Small intestine (tissue), 7 donors: ENCODE results near the gene KRTAP10-3. TPM values are rescaled to one million over a fixed set of nuclear protein-coding genes. Genes with fewer than 3 reads are reported as not detected.

ENCODE experiments used
- DNase-seq, 2 donors: peaks; one replicate each; pipeline versions ENCODE4 v3.0.0 to v3.0.0-alpha.2; 2013
- FAIRE-seq: peaks from 2 replicates; lab custom pipeline; 2012; peaks lifted over from hg19 to GRCh38; lab: Jason Lieb, UNC
- H3K27ac ChIP-seq, 3 donors: one replicate each; pipeline ENCODE4 v1.5.1; 2013; ENCODE audit warnings: low read length in 2 of 3, mild to moderate bottlenecking in 2 of 3, control low read depth in 1 of 3, inconsistent platforms in 1 of 3, low read depth in 1 of 3, moderate library complexity in 1 of 3
- H3K27me3 ChIP-seq, 3 donors: one replicate each; pipeline ENCODE4 v1.6.1; 2013; ENCODE audit warnings: low read length in 3 of 3, inconsistent platforms in 1 of 3; ENCODE audit not compliant: control insufficient read depth in 3 of 3, insufficient read depth in 3 of 3
- H3K36me3 ChIP-seq, 3 donors: one replicate each; pipeline ENCODE4 v1.6.1; 2013; ENCODE audit warnings: low read length in 3 of 3, inconsistent platforms in 1 of 3, low read depth in 1 of 3, mild to moderate bottlenecking in 1 of 3, moderate library complexity in 1 of 3; ENCODE audit not compliant: control insufficient read depth in 3 of 3, insufficient read depth in 2 of 3
- H3K4me1 ChIP-seq, 3 donors: one replicate each; pipeline ENCODE4 v1.6.1; 2013; ENCODE audit warnings: low read length in 2 of 3, inconsistent platforms in 1 of 3, low read depth in 1 of 3, mild to moderate bottlenecking in 1 of 3, moderate library complexity in 1 of 3; ENCODE audit not compliant: control insufficient read depth in 3 of 3, insufficient read depth in 2 of 3
- H3K4me3 ChIP-seq, 3 donors: one replicate each; pipeline ENCODE4 v1.5.1; 2013; ENCODE audit warnings: low read length in 3 of 3, control low read depth in 1 of 3, inconsistent platforms in 1 of 3, low read depth in 1 of 3, mild to moderate bottlenecking in 1 of 3, moderate library complexity in 1 of 3
- H3K9me3 ChIP-seq, 2 donors: one replicate each; pipeline ENCODE4 v1.6.1; 2013; ENCODE audit warnings: low read depth in 1 of 2, low read length in 1 of 2; ENCODE audit not compliant: control insufficient read depth in 2 of 2, insufficient read depth in 1 of 2
- WGBS, 3 donors: extraction: QIAGEN DNeasy Blood & Tissue Kit; methylation state at CpG; one replicate each; pipeline ENCODE4 v1.1.7; 2013; 5-methylcytosine and 5-hydroxymethylcytosine counted together
- polyA plus RNA-seq, 4 donors: library from polyadenylated mRNA; stranded (reverse) in 3 of 4; unstranded in 1 of 4; fragments of 200-250 nt in 3 of 4; fragments of 120-200 nt in 1 of 4; gene quantifications; one replicate each; pipeline versions ENCODE4 v1.2.1 to v1.2.3, GENCODE V29; 2013
- donor health status: healthy with polysubstance abuse.
- donor health status: control.
- donor health status: control.
- donor health status: Bipolar disorder and iron deficiency.
- donor health status: healthy.

The KRTAP10-3 gene
- polyA plus RNA-seq, 4 donors: not detected

DNA sequence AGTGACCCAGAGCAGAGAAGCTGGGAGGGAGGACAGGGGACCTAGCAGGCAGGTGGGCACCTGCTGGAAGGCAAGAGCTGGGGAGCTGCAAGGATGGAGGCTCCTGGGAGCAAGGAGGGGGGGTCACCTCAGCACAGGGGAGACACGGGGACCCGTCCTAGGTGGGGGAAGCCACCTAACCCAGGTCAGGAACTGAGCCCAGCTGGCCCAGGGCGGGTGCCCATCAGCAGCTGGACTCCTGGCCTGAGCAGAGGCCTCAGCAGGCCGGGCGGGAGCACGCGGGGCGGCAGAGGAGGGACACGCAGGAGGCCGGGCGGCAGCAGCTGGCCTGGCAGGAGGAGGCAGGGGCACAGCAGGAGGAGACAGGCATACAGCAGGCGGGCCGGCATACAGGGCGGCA, 19.5 kb downstream of the KRTAP10-3 start:
- Histone ChIP-seq H3K4me3 (no peak overlapping the region), H3K27me3 (no peaks in the 10 kb centered on the region), H3K4me1 (no peaks in the 10 kb centered on the region), H3K9me3 (peaks cover 0 to 4% of the 10 kb centered on the region in 2 donors), H3K27ac (no peak overlapping the region), H3K36me3 (no peaks in the 10 kb centered on the region)
- WGBS, 3 donors: 44 to 67% (median 55%) methylated on average over 14 of the region's 14 CpGs
- FAIRE-seq (no peak), DNase-seq (no peak)

DNA sequence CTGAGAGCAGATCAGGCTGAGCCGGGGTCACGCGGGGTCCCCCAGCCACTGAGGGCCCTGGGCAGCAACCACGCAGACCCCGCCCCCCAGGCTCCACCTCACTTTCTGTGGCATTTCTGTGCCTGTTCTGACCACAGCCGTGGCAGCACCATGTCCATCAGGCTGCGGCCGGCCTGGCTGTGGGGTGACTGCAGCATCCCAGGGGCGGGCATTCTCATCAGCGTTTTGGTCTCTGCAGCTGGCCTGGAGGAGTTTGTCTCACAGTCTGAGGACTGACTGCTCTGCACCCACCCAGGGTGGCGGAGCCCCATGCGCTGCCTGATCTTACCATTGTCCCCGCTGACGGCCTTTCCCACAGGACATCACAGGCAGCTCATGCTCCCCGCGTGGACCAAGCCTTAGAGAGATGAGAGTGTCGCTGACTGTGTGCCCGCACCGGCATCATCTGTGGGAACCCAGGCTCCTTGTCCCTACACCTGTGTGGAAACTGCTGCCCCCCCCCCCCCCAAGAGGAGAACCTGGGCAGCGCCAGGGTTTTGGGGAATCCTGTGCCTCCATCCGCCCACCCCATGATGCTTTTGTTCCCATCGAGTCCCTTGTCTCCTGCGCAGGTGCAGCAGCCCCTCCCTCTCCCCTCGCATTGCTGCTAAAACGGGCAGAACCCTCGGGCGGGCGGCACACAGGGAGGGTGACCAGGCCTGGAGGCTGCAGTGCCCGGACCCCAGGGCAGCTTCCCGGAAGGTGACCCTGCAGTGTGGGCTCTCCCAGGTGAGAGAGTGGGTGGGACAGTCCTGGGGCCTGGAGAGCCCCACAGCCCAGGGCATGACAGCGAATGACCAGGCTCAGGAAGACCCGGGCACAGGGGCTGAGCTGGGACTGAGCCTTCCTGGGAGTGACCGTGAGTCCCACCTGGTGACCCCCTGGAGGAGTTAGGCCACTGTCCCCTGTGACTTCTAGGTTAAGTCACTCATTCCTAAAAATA, 20.4 kb downstream of the KRTAP10-3 start:
- DNase-seq (no peak), FAIRE-seq (no peak)
- no peaks in the 10 kb centered on the region for H3K27me3 ChIP-seq
- H3K4me1 ChIP-seq: no peaks in the 10 kb centered on the region
- H3K4me3 ChIP-seq: no peak overlapping the region
- H3K36me3 ChIP-seq: no peaks in the 10 kb centered on the region
- H3K9me3 ChIP-seq: peaks cover 0 to 4% of the 10 kb centered on the region in 2 donors
- 89 to 91% (median 89%) methylated on average over 30 to 33 of the region's 33 CpGs for WGBS, 3 donors
- no peak overlapping the region for H3K27ac ChIP-seq

DNA sequence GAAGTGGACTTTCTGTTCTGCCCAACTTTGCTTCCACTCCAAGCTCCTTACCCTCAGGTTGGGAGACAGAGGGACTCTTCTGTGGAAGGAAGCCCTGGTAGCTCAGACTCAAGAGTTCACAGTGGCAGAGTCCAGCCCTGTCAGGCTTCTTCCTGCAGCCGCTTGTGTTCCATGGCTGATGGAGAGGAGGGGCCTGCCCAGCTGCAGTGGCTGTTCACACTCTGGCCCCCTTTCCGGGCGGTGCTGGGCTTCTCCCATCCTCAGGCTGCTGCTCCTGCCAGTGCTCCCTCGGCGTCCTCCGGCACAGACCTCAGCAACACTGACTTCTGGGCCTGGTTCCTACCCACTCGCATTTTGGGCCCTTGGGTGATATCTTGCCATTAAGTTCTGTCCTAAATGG, 22.6 kb downstream of the KRTAP10-3 start:
- DNase-seq (no peak), FAIRE-seq (no peak)
- 56 to 67% (median 56%) methylated on average over 7 of the region's 7 CpGs for WGBS, 3 donors
- no peaks in the 10 kb centered on the region for H3K9me3 ChIP-seq
- no peaks in the 10 kb centered on the region for H3K36me3 ChIP-seq
- H3K27me3 ChIP-seq: no peaks in the 10 kb centered on the region
- no peaks in the 10 kb centered on the region for H3K4me1 ChIP-seq
- H3K27ac ChIP-seq: no peak overlapping the region
- H3K4me3 ChIP-seq: no peak overlapping the region

DNA sequence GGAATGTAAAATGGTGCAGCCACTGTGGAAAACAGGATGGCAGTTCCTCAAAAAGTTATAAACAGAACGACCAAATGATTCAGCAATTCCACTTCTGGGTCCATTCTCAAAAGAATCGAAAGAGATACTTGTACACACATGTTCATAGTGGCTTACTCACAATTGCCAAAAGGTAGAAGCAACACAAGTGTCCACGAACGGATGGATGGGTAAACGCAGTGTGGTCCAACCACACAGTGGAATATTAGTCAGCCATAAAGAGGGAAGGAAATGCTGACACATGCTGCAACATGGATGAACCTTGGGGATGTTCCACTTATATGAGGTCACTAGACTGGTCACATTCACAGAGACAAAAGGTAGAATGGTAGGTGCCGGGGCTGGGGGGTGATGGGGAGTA, 23.9 kb downstream of the KRTAP10-3 start:
- no peak for FAIRE-seq
- Histone ChIP-seq H3K27me3 (no peaks in the 10 kb centered on the region), H3K9me3 (no peaks in the 10 kb centered on the region), H3K27ac (no peak overlapping the region), H3K4me3 (no peak overlapping the region), H3K36me3 (no peaks in the 10 kb centered on the region), H3K4me1 (no peaks in the 10 kb centered on the region)
- no peak for DNase-seq
- 91 to 95% (median 91%) methylated on average over 6 of the region's 6 CpGs for WGBS, 3 donors

DNA sequence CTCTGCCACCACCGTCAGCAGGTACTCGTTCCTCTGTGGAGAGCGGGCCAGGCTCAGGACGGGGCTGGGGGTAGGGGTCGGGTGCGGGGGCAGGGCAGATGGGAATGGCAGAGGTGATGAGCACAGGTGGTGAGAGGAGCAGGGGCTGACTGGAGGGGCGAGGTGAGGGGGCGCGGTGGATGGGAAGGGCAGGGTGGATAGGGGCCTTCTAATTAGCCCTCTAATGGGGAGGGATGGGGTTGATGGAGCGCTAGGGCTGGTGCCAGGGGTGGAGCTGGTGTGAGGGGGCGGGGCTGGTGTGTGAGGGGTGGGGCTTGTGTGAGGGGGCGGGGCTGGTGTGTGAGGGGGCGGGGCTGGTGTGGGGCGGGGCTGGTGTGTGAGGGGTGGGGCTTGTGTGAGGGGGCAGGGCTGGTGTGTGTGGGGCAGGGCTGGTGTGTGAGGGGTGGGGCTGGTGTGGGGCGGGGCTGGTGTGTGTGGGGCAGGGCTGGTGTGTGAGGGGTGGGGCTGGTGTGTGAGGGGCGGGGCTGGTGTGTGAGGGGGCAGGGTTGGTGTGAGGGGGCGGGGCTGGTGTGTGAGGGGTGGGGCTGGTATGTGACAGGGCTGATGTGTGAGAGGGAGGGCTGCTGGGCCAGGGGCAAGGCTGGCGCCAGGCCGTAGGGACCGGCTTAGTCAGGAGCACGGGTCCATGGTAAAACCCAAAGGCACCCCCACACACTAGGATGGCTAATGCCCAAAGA, 24.5 kb downstream of the KRTAP10-3 start:
- Histone ChIP-seq H3K4me3 (no peak overlapping the region), H3K4me1 (no peaks in the 10 kb centered on the region), H3K9me3 (no peaks in the 10 kb centered on the region), H3K36me3 (no peaks in the 10 kb centered on the region), H3K27me3 (no peaks in the 10 kb centered on the region), H3K27ac (no peak overlapping the region)
- FAIRE-seq: no peak
- DNase-seq: no peak
- 87 to 90% (median 89%) methylated on average over 15 to 21 of the region's 21 CpGs for WGBS, 3 donors

DNA sequence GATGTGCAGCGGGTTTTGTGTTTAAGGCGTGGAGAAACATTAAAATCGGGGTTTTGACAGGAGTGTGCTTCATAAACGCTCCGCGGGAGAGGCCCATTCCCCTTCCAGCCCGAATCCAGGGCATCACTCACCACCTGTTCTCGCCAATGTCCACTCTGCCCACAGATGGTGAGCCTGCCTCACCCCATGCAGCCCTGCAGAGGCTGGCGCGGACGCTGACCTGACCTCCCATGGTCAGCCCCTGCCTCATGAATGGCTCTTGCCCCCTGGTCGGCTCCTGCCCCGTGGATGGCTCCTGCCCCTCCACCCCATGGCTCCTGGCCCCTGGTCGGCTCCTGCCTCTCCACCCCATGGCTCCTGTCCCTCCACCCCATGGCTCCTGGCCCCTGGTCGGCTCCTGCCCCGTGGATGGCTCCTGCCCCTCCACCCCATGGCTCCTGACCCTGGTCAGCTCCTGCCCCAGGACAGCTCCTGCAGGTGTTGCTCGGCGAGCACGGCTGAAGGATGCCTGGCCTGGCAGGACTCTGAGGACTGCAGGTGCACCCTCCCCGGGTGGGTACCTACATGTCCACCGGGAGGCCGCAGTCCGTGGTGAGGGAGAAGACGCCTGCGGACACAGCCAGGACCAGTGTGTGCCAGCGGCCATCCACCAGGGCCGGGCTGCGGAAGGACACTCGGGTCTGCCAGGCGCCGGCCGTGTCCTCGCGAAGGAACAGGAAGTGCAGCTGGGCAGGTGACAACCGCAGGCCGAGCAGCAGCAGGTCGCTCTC, 25.3 kb downstream of the KRTAP10-3 start:
- Histone ChIP-seq H3K36me3 (no peaks in the 10 kb centered on the region), H3K27me3 (no peaks in the 10 kb centered on the region), H3K9me3 (no peaks in the 10 kb centered on the region), H3K27ac (no peak overlapping the region), H3K4me1 (no peaks in the 10 kb centered on the region), H3K4me3 (no peak overlapping the region)
- FAIRE-seq: no peak
- DNase-seq: no peak
- WGBS, 3 donors: 89 to 91% (median 91%) methylated on average over 35 to 37 of the region's 37 CpGs

DNA sequence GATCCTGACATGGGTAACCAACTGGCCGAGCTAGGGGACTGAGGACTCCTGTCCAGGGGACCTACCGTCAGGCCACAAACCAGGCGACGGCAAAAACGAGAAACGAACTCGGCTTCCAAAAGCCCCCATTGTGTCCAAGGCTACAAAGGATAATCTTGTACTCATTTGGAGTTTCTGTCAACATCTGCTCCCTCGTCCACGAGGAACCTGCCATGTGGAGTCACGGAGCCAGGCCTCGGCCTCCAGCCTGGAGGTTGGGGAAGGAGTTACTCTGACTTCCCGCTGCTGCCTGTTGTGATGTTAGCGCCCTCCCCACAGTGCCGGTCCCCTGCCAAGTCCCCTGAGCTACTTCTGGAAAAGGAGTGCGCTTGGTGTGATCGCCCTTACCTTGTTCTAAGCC, 25.9 kb downstream of the KRTAP10-3 start:
- DNase-seq (no peak), FAIRE-seq (no peak)
- Histone ChIP-seq H3K4me3 (no peak overlapping the region), H3K27ac (no peak overlapping the region), H3K36me3 (no peaks in the 10 kb centered on the region), H3K9me3 (no peaks in the 10 kb centered on the region), H3K27me3 (no peaks in the 10 kb centered on the region), H3K4me1 (no peaks in the 10 kb centered on the region)
- WGBS, 3 donors: 87 to 92% (median 89%) methylated on average over 16 of the region's 16 CpGs
